Prostate gland (tissue), 1 donor: ENCODE results near the gene WRNIP1.

Source experiments
- POLR2A ChIP-seq: fragments of 450-650 bp; IDR thresholded peaks from one replicate; pipeline ENCODE4 v1.6.1; 2016; ENCODE audit warnings: antibody characterized with exemption, mild to moderate bottlenecking
- POLR2AphosphoS5 ChIP-seq: sonication (generic); formaldehyde crosslinking; IDR thresholded peaks from one replicate; pipeline ENCODE4 v1.6.1; 2017; ENCODE audit warnings: antibody characterized with exemption

DNA sequence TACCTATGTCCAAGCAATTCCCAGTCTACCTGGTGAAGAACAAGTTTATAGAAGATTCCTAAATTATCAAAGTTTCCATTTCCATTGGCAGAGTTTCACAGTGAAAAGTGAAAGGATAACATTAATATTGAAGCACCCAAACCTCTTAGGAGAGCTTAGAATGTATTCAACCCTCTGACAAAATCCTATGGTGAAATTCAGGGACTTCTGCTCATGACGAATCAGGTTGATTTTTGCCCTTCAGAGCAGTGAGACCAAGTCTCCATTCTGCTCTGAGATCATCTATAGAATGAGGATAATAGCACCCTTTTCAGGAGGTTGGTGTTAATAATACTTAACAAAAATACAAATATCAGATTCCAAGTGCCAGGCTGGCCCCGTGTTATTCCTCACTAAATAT, 60.9 kb downstream of the WRNIP1 start:
- TF ChIP-seq POLR2A: no peak
- no peak for TF ChIP-seq POLR2AphosphoS5
